PC-3 (cell line): ENCODE results near the gene NANOS3. TPM values are rescaled to one million over a fixed set of nuclear protein-coding genes. Genes with fewer than 3 reads are reported as not detected.
A peak's percentile ranks its signal among the peaks of the same experiment; 100 is the strongest.

ENCODE experiments used
- ATAC-seq: fragments of 200-7000 bp; cut with Tn5 transposase; 2 replicates; pipeline ENCODE4 v1.9.1; 2020; ENCODE audit warnings: mild to moderate bottlenecking, moderate library complexity
- BruUV-seq: library from RNA; stranded (reverse); fragments of 400-500 nt; replicated peaks from 2 replicates; lab custom pipeline; 2021; lab: Mats Ljungman, UMichigan
- CTCF ChIA-PET: fragments of 300-600 bp; sonication (Branson Sonifier 250); formaldehyde crosslinking; loops from one replicate; lab custom pipeline; 2022; ENCODE audit warnings: antibody characterized with exemption; lab: Charles Lee
- POLR2A ChIA-PET: fragments of 300-600 bp; sonication (Branson Sonifier 250); formaldehyde crosslinking; loops from one replicate; lab custom pipeline; 2022; ENCODE audit warnings: antibody characterized with exemption; ENCODE audit not compliant: unreplicated experiment; lab: Charles Lee
- DNase-seq: peaks from one replicate; pipeline ENCODE4 v3.0.0-alpha.2; 2015
- H2AFZ ChIP-seq: fragments of 300-600 bp; sonication (generic); 2 replicates; pipeline ENCODE4 v1.6.0; 2016; ENCODE audit warnings: antibody characterized with exemption, low read length
- H3F3A ChIP-seq: fragments of 300-600 bp; sonication (generic); one replicate; pipeline ENCODE4 v1.6.0; 2017; ENCODE audit warnings: antibody characterized with exemption, low read length, control low read depth, mild to moderate bottlenecking; ENCODE audit not compliant: unreplicated experiment
- H3K27ac ChIP-seq: fragments of 300-600 bp; sonication (generic); 2 replicates; pipeline ENCODE4 v1.5.1; 2016; ENCODE audit warnings: mild to moderate bottlenecking, low read length
- H3K27me3 ChIP-seq: fragments of 300-600 bp; sonication (generic); 2 replicates; pipeline ENCODE4 v1.6.1; 2016; ENCODE audit warnings: low read length, mixed read lengths
- H3K36me3 ChIP-seq: fragments of 300-600 bp; sonication (generic); 2 replicates; pipeline ENCODE4 v1.6.1; 2016; ENCODE audit warnings: low read depth, mixed run types, low read length, mixed read lengths
- H3K4me1 ChIP-seq: fragments of 300-600 bp; sonication (generic); 2 replicates; pipeline ENCODE4 v1.5.1; 2016; ENCODE audit warnings: low read length; ENCODE audit not compliant: insufficient read depth
- H3K4me2 ChIP-seq: fragments of 300-600 bp; sonication (generic); 2 replicates; pipeline ENCODE4 v1.6.0; 2016; ENCODE audit warnings: low read length
- H3K4me3 ChIP-seq: fragments of 300-600 bp; sonication (generic); 2 replicates; pipeline ENCODE4 v1.5.1; 2016; ENCODE audit warnings: mild to moderate bottlenecking, low read length, mixed read lengths
- H3K79me2 ChIP-seq: fragments of 300-600 bp; sonication (generic); 2 replicates; pipeline ENCODE4 v1.6.1; 2017; ENCODE audit warnings: low read length, mixed read lengths
- H3K9ac ChIP-seq: fragments of 300-600 bp; sonication (generic); 2 replicates; pipeline ENCODE4 v1.6.0; 2016; ENCODE audit warnings: mild to moderate bottlenecking, low read length
- H3K9me2 ChIP-seq: fragments of 300-600 bp; sonication (generic); replicated peaks from 2 replicates; pipeline ENCODE4 v1.6.1; 2016; ENCODE audit warnings: mixed run types, low read length, mixed read lengths
- H3K9me3 ChIP-seq: fragments of 300-600 bp; sonication (generic); 2 replicates; pipeline ENCODE4 v1.6.1; 2016; ENCODE audit warnings: low read length, mixed read lengths
- H4K20me1 ChIP-seq: fragments of 300-600 bp; sonication (generic); 2 replicates; pipeline ENCODE4 v1.6.1; 2016; ENCODE audit warnings: low read length, mixed read lengths
- EZH2 ChIP-seq: fragments of 300-600 bp; sonication (generic); IDR thresholded peaks from one replicate; pipeline ENCODE4 v1.6.1; 2017; ENCODE audit warnings: antibody characterized with exemption, mild to moderate bottlenecking, low read length; ENCODE audit not compliant: unreplicated experiment
- EZH2phosphoT487 ChIP-seq: fragments of 300-600 bp; sonication (generic); IDR thresholded peaks from 2 replicates; pipeline ENCODE4 v1.6.1; 2018; ENCODE audit warnings: mild to moderate bottlenecking, antibody characterized with exemption, low read length, borderline replicate concordance
- intact Hi-C: fragments of 100-400 bp; cut with micrococcal nuclease; formaldehyde crosslinking; loops from 2 replicates; pipeline ENCODE4 v1.9.0; 2023
- total RNA-seq: library from RNA; depleted of rRNA; stranded (reverse); fragments of >200 nt; gene quantifications from 2 replicates; pipeline ENCODE4 v1.2.3, GENCODE V29; 2014
- TF ChIP-seq, protein P1 (sequence below): fragments of 300-600 bp; sonication (generic); conservative IDR thresholded peaks from 2 replicates; pipeline ENCODE4 v1.5.1; 2017; ENCODE audit warnings: antibody characterized with exemption, low read depth, mild to moderate bottlenecking, low read length

Gene NANOS3
- total RNA-seq, 1 experiment from 2014 or later: 1.7 TPM

GRCh38 chr19:13865571-13866462 is 11.1 kb upstream of the NANOS3 start:
- Histone ChIP-seq H3K4me1 (peaks cover 9% of the 10 kb centered on the region), H3K9me3 (no peaks in the 10 kb centered on the region), H3K4me3 (peak overlapping the region; percentile 89), H3K4me2 (peak overlapping the region; percentile 100), H4K20me1 (no peaks in the 10 kb centered on the region), H2AFZ (peak overlapping the region; percentile 86), H3F3A (peaks cover 4% of the 10 kb centered on the region), H3K79me2 (no peaks in the 10 kb centered on the region), H3K9ac (peak overlapping the region; percentile 65), H3K9me2 (no peaks in the 10 kb centered on the region), H3K36me3 (no peaks in the 10 kb centered on the region), H3K27ac (no peak overlapping the region), H3K27me3 (no peaks in the 10 kb centered on the region)
- DNase-seq: no peak
- TF ChIP-seq EZH2: no peak
- no peak for TF ChIP-seq EZH2phosphoT487
- TF ChIP-seq, protein P1, sequence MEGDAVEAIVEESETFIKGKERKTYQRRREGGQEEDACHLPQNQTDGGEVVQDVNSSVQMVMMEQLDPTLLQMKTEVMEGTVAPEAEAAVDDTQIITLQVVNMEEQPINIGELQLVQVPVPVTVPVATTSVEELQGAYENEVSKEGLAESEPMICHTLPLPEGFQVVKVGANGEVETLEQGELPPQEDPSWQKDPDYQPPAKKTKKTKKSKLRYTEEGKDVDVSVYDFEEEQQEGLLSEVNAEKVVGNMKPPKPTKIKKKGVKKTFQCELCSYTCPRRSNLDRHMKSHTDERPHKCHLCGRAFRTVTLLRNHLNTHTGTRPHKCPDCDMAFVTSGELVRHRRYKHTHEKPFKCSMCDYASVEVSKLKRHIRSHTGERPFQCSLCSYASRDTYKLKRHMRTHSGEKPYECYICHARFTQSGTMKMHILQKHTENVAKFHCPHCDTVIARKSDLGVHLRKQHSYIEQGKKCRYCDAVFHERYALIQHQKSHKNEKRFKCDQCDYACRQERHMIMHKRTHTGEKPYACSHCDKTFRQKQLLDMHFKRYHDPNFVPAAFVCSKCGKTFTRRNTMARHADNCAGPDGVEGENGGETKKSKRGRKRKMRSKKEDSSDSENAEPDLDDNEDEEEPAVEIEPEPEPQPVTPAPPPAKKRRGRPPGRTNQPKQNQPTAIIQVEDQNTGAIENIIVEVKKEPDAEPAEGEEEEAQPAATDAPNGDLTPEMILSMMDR: no peak
- CTCF ChIA-PET: interaction anchor here (0.5 to 0.7 kb wide), 4 partner anchors 18 to 269 kb away, joined by 3 to 10 read pairs (median 6); partner anchors contain the start of gene IL27RA
- ATAC-seq: peak; percentile 2; the same call in 1 of the 2 replicates
- intact Hi-C loops: no loop called here
- no TSS peak for BruUV-seq
- POLR2A ChIA-PET: no interaction called here

GRCh38 chr19:13866463-13867046 is 10.4 kb upstream of the NANOS3 start:
- H3K9me3 ChIP-seq: no peaks in the 10 kb centered on the region
- H4K20me1 ChIP-seq: no peaks in the 10 kb centered on the region
- H3K4me1 ChIP-seq: peaks cover 5% of the 10 kb centered on the region
- no peak for ATAC-seq
- no peak for TF ChIP-seq EZH2phosphoT487
- TF ChIP-seq, protein P1: no peak
- TF ChIP-seq EZH2: no peak
- DNase-seq: no peak
- H3K27ac ChIP-seq: no peak overlapping the region
- H3K4me2 ChIP-seq: peak overlapping the region; percentile 100
- peaks cover 4% of the 10 kb centered on the region for H3F3A ChIP-seq
- no peaks in the 10 kb centered on the region for H3K79me2 ChIP-seq
- POLR2A ChIA-PET: no interaction called here
- H3K9me2 ChIP-seq: no peaks in the 10 kb centered on the region
- intact Hi-C loops: no loop called here
- H3K9ac ChIP-seq: no peak overlapping the region
- peak overlapping the region; percentile 86; the same call in 1 of the 2 replicates for H2AFZ ChIP-seq
- no peaks in the 10 kb centered on the region for H3K36me3 ChIP-seq
- H3K4me3 ChIP-seq: peak overlapping the region; percentile 89
- BruUV-seq: TSS peak; percentile 21
- no peaks in the 10 kb centered on the region for H3K27me3 ChIP-seq
- CTCF ChIA-PET: no interaction called here
